HL-60 (cell line): ENCODE measurements around the gene SMG7.

Source experiments
- DNase-seq, 2 experiments: peaks; one replicate each; pipeline ENCODE4 v3.0.0-alpha.2; 2010 to 2020; ENCODE audit warnings: low read depth in 1 of 2, low spot score in 1 of 2
- H3K27ac ChIP-seq: fragments of 250-450 bp; sonication (Bioruptor Pico); replicated peaks from 2 replicates; pipeline ENCODE4 v1.5.1; 2020; ENCODE audit warnings: mild to moderate bottlenecking, moderate library complexity
- H3K27me3 ChIP-seq: fragments of 250-450 bp; sonication (Bioruptor Pico); 2 replicates; pipeline ENCODE4 v1.5.1; 2021; ENCODE audit warnings: mild to moderate bottlenecking, moderate library complexity; ENCODE audit not compliant: insufficient read depth, poor library complexity, severe bottlenecking
- H3K4me3 ChIP-seq: replicated peaks from 2 replicates; pipeline ENCODE4 v1.5.1; 2011; ENCODE audit warnings: mild to moderate bottlenecking, control low read depth, low read length; ENCODE audit not compliant: insufficient read depth
- CTCF ChIP-seq: IDR thresholded peaks from one replicate; pipeline ENCODE4 v1.5.1; 2011; ENCODE audit warnings: low read length, control low read depth, inconsistent platforms; ENCODE audit not compliant: insufficient read depth
- GABPA ChIP-seq: IDR thresholded peaks from 2 replicates; pipeline ENCODE4 v1.6.1; 2012; ENCODE audit warnings: low read depth
- POLR2AphosphoS5 ChIP-seq: IDR thresholded peaks from 2 replicates; pipeline ENCODE4 v1.6.1; 2012; ENCODE audit warnings: low read depth
- REST ChIP-seq: IDR thresholded peaks from 2 replicates; pipeline ENCODE4 v1.6.1; 2012; ENCODE audit warnings: low read depth; ENCODE audit not compliant: insufficient replicate concordance
- SPI1 ChIP-seq: IDR thresholded peaks from 2 replicates; pipeline ENCODE4 v1.6.1; 2012; ENCODE audit warnings: low read depth, mild to moderate bottlenecking, borderline replicate concordance

The SMG7 gene

GRCh38 chr1:183515002-183515689 lies 42.8 kb downstream of the SMG7 start:
- no peak for DNase-seq
- Histone ChIP-seq H3K4me3 (no peak overlapping the region), H3K27ac (no peak overlapping the region), H3K27me3 (no peaks in the 10 kb centered on the region)
- TF ChIP-seq REST, result no peak
- no peak for TF ChIP-seq POLR2AphosphoS5
- TF ChIP-seq GABPA, result no peak
- no peak for TF ChIP-seq SPI1
- TF ChIP-seq CTCF, result no peak

GRCh38 chr1:183516725-183517124 lies 44.4 kb downstream of the SMG7 start:
- DNase-seq, result no peak
- Histone ChIP-seq H3K27me3 (no peaks in the 10 kb centered on the region), H3K27ac (no peak overlapping the region), H3K4me3 (no peak overlapping the region)
- TF ChIP-seq GABPA (no peak), CTCF (no peak), SPI1 (no peak), POLR2AphosphoS5 (no peak)

- no peak for DNase-seq
- no peak overlapping the region for H3K27ac ChIP-seq
- no peak overlapping the region for H3K4me3 ChIP-seq
- TF ChIP-seq GABPA (no peak), REST (no peak), CTCF (no peak), SPI1 (no peak), POLR2AphosphoS5 (no peak)
- no peaks in the 10 kb centered on the region for H3K27me3 ChIP-seq
These were observed 45.1 kb downstream of the SMG7 start for GRCh38 chr1:183517401-183517800.

GRCh38 chr1:183520379-183520778 lies 48.1 kb downstream of the SMG7 start:
- H3K27ac ChIP-seq, result no peak overlapping the region
- H3K27me3 ChIP-seq, result no peaks in the 10 kb centered on the region
- DNase-seq, result no peak
- no peak for TF ChIP-seq CTCF
- TF ChIP-seq POLR2AphosphoS5, result no peak
- no peak for TF ChIP-seq REST
- no peak overlapping the region for H3K4me3 ChIP-seq
